GM10266 (cell line): ENCODE data around the gene CENPC.
A peak's percentile ranks its signal among the peaks of the same experiment; 100 is the strongest.
"Not testable (repeated sequence)": the region's sequence is repeated elsewhere in the genome, so short reads cannot be mapped to it uniquely, and the experiment has no call there.

Experiments used
- DNase-seq: peaks from one replicate; pipeline ENCODE4 v3.0.0; 2012; ENCODE audit errors: extremely low spot score
- CTCF ChIP-seq: IDR thresholded peaks from 2 replicates; pipeline ENCODE4 v1.5.1; 2012; ENCODE audit warnings: mild to moderate bottlenecking, low read depth; ENCODE audit not compliant: control insufficient read depth, insufficient read depth; ENCODE audit errors: missing control alignments

The CENPC gene

GRCh38 chr4:67566335-67566734 is 21.0 kb upstream of the CENPC start:
- no peak for TF ChIP-seq CTCF
- DNase-seq = no peak

- no peak for TF ChIP-seq CTCF
Measured at GRCh38 chr4:67565284-67565683, 20.0 kb upstream of the CENPC start.

GRCh38 chr4:67558493-67558892 is 13.2 kb upstream of the CENPC start, which contains the start of gene STAP1:
STAP1 (plus strand) TSS chr4:67558727; CDS start chr4:67558810, 83 bp downstream.
- peak; percentile 12 for TF ChIP-seq CTCF

More at GRCh38 chr4:67565284-67565683, 20.0 kb upstream of the CENPC start:
- DNase-seq = no peak

GRCh38 chr4:67556436-67556835 is 11.1 kb upstream of the CENPC start:
- no peak for TF ChIP-seq CTCF
- no peak for DNase-seq

More at GRCh38 chr4:67558493-67558892, 13.2 kb upstream of the CENPC start, which contains the start of gene STAP1:
- DNase-seq = peak; percentile 24

GRCh38 chr4:67555447-67555846 is 10.1 kb upstream of the CENPC start:
- no peak for DNase-seq
- no peak for TF ChIP-seq CTCF

GRCh38 chr4:67554096-67554495 is 8.8 kb upstream of the CENPC start:
- DNase-seq = no peak
- TF ChIP-seq CTCF = no peak

- not testable (repeated sequence) for DNase-seq
Measured at GRCh38 chr4:67552146-67552792, 7.0 kb upstream of the CENPC start.

GRCh38 chr4:67550857-67551256 is 5.6 kb upstream of the CENPC start:
- no peak for TF ChIP-seq CTCF
- no peak for DNase-seq
